HEK293T (cell line): ENCODE results near the gene TENM3.

ENCODE experiments used
- CTCF ChIA-PET: fragments of 350-600 bp; formaldehyde crosslinking; extraction: SDS; loops from one replicate; lab custom pipeline; 2021; ENCODE audit warnings: antibody characterized with exemption, inconsistent platforms; lab: Yijun Ruan, JAX
- POLR2A ChIA-PET: fragments of 350-600 bp; formaldehyde crosslinking; extraction: SDS; loops from one replicate; lab custom pipeline; 2020; ENCODE audit warnings: antibody characterized with exemption, inconsistent platforms; lab: Yijun Ruan, JAX
- DNase-seq: peaks from one replicate; pipeline ENCODE4 v3.0.0; 2012; ENCODE audit warnings: mixed read lengths; ENCODE audit errors: extremely low spot score
- ARNT ChIP-seq: fragments of 450-650 bp; IDR thresholded peaks from 2 replicates; pipeline ENCODE4 v1.6.1; 2017; ENCODE audit warnings: mild to moderate bottlenecking
- BHLHE40 ChIP-seq: fragments of 450-650 bp; IDR thresholded peaks from 2 replicates; pipeline ENCODE4 v1.6.1; 2016; ENCODE audit warnings: mild to moderate bottlenecking, moderate library complexity, borderline replicate concordance
- CTBP1 ChIP-seq: fragments of 450-650 bp; IDR thresholded peaks from 2 replicates; pipeline ENCODE4 v1.6.1; 2016; ENCODE audit warnings: borderline replicate concordance
- ELF4 ChIP-seq: fragments of 450-650 bp; IDR thresholded peaks from 2 replicates; pipeline ENCODE4 v1.6.1; 2017; ENCODE audit warnings: antibody characterized with exemption
- FOXA1 ChIP-seq: fragments of 450-650 bp; IDR thresholded peaks from 2 replicates; pipeline ENCODE4 v1.6.1; 2016; ENCODE audit warnings: mild to moderate bottlenecking
- FOXK2 ChIP-seq: fragments of 450-650 bp; IDR thresholded peaks from 2 replicates; pipeline ENCODE4 v1.6.1; 2016; ENCODE audit warnings: mild to moderate bottlenecking
- FOXM1 ChIP-seq: fragments of 450-650 bp; IDR thresholded peaks from 2 replicates; pipeline ENCODE4 v1.6.1; 2017; ENCODE audit warnings: mild to moderate bottlenecking, borderline replicate concordance
- HDGF ChIP-seq: fragments of 450-650 bp; IDR thresholded peaks from 2 replicates; pipeline ENCODE4 v1.6.1; 2017; ENCODE audit warnings: antibody characterized with exemption, borderline replicate concordance
- L3MBTL2 ChIP-seq: fragments of 450-650 bp; conservative IDR thresholded peaks from 2 replicates; pipeline ENCODE4 v1.6.1; 2016; ENCODE audit warnings: mild to moderate bottlenecking
- LEF1 ChIP-seq: fragments of 450-650 bp; IDR thresholded peaks from 2 replicates; pipeline ENCODE4 v1.6.1; 2017; ENCODE audit warnings: mild to moderate bottlenecking, borderline replicate concordance
- NFRKB ChIP-seq: fragments of 450-650 bp; IDR thresholded peaks from 2 replicates; pipeline ENCODE4 v1.6.1; 2016; ENCODE audit warnings: mild to moderate bottlenecking, moderate library complexity
- PKNOX1 ChIP-seq: fragments of 450-650 bp; IDR thresholded peaks from 2 replicates; pipeline ENCODE4 v1.6.1; 2016
- SP1 ChIP-seq: fragments of 450-650 bp; IDR thresholded peaks from 2 replicates; pipeline ENCODE4 v1.6.1; 2017
- SUZ12 ChIP-seq: fragments of 450-650 bp; IDR thresholded peaks from 2 replicates; pipeline ENCODE4 v1.6.1; 2016; ENCODE audit warnings: mild to moderate bottlenecking
- TARDBP ChIP-seq: fragments of 450-650 bp; IDR thresholded peaks from 2 replicates; pipeline ENCODE4 v1.6.1; 2016
- ZNF384 ChIP-seq: fragments of 450-650 bp; IDR thresholded peaks from 2 replicates; pipeline ENCODE4 v1.6.1; 2016

The TENM3 gene

DNA sequence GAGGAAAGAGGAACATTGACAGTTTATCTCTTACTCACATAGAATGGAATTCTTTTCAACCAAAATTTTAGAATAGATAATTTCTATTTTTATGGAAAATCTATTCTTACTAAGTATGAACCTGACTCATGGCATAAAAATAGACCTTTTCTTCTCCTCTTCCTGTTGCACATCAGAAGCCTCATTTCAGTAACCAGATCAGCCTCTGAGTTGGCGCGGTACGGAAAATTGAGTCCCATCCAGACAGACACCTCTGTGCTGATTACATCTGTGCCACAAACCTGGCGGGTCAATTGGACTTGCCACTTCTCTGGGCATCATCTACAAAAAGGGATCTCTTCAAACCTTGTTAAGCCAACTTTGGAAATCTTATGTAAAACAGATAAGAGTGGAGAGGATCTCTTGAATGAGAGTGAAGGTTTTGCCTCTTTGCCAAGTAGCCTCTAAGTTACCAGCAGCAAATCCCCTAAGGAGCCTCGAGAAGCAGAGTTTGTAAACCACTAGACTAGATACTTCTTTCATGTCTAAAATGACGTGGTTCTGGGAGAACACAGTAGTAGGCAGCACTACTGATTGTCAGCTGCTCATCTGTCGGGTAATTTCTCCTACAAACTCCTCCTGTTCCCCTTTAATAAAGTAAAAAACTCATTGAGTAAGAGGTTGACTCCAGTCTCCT, 37.4 kb downstream of the TENM3 start:
- CTCF ChIA-PET, result no interaction called here

DNA sequence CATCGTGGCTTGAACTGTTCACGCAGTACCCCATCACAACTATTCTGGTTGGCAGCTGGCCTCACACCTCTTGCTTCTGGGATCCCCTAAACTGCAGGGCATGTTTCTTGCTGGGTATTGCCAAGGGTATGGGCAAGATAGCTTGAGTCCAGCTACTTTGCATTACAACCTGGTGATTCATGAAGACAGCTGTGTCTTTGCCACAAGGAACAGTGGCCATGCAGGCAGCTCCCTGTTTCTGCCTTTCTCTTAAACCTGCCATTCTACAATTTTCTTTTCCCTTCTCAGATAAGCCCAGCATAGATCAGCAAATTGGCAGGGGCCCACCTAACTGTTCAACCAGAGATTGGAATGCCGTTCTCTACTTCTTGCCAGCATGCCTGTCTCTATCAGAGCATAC, 42.8 kb downstream of the TENM3 start:
- TF ChIP-seq FOXA1 (no peak), L3MBTL2 (no peak), CTBP1 (no peak), BHLHE40 (no peak), HDGF (no peak), TARDBP (no peak), FOXK2 (no peak)
- CTCF ChIA-PET, result interaction anchor here (0.6 to 1.2 kb wide), 3 partner anchors 22 to 520 kb away, joined by 3 to 6 read pairs (median 4); no protein-coding TSS in a partner anchor
- POLR2A ChIA-PET, result no interaction called here
- no peak for DNase-seq

More for the DNA sequence above, 37.4 kb downstream of the TENM3 start:
- TF ChIP-seq FOXK2, result no peak
- TF ChIP-seq PKNOX1, result no peak
- TF ChIP-seq TARDBP, result no peak
- no peak for TF ChIP-seq LEF1
- no peak for TF ChIP-seq FOXA1
- TF ChIP-seq ZNF384, result no peak
- no peak for TF ChIP-seq HDGF
- POLR2A ChIA-PET, result no interaction called here
- no peak for DNase-seq

GRCh38 chr4:182286931-182287330, 43.7 kb downstream of the TENM3 start:
- no peak for TF ChIP-seq PKNOX1
- TF ChIP-seq FOXM1, result no peak
- no peak for TF ChIP-seq HDGF
- TF ChIP-seq LEF1, result no peak
- TF ChIP-seq FOXA1, result no peak
- CTCF ChIA-PET, result no interaction called here
- POLR2A ChIA-PET, result no interaction called here
- DNase-seq, result no peak

DNA sequence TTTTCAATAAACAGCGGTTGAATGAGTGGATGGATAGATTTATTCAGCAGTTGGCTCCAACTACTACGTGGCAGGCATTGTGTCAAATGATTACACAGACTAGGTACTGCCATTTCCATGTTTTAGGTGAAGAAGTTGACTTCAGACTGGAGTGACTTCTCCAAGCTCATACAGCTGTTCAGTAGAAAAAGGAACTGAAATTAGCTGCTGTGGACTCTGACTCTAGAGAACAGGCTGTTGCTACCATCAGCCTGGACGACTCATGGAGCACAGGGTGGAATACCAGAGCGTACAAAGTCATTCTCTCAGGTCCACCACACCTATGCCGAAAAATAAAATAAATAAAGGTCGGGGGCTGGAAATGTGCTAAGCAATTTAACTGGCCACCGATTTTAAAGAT, 45.3 kb downstream of the TENM3 start:
- ChIA-PET CTCF (no interaction called here), POLR2A (no interaction called here)
- TF ChIP-seq SUZ12 (no peak), FOXA1 (no peak), FOXM1 (no peak), HDGF (no peak), BHLHE40 (no peak), NFRKB (no peak), SP1 (no peak), ELF4 (no peak), TARDBP (no peak), ARNT (no peak), FOXK2 (no peak), PKNOX1 (no peak), CTBP1 (no peak), ZNF384 (no peak), LEF1 (no peak), L3MBTL2 (no peak)
- DNase-seq, result no peak

DNA sequence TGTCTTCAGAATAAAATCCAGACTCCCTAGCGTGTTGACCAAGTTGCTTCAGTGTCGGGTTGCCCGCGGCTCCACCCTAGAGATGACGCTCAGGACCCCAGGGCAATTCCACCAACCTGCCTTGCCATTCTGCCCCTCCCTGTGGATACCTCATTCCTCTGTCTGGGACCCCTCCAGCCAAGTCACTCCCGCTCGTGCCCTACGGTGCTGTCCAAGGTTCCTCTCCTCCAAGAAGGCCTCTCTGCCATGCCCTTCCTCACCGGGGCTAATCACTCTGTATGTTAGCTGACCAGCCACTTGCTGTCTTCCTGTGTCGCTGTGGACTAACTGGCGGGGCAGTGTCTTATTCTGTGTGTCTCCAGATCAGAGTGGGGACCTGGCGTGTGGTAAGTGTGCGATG, 46.6 kb downstream of the TENM3 start:
- TF ChIP-seq FOXK2 (no peak), NFRKB (no peak), ZNF384 (no peak)
- CTCF ChIA-PET, result interaction anchor here (0.7 kb wide), 1 partner anchor 967 kb away, joined by 4 read pairs; no protein-coding TSS in a partner anchor
- POLR2A ChIA-PET, result no interaction called here
- no peak for DNase-seq

DNA sequence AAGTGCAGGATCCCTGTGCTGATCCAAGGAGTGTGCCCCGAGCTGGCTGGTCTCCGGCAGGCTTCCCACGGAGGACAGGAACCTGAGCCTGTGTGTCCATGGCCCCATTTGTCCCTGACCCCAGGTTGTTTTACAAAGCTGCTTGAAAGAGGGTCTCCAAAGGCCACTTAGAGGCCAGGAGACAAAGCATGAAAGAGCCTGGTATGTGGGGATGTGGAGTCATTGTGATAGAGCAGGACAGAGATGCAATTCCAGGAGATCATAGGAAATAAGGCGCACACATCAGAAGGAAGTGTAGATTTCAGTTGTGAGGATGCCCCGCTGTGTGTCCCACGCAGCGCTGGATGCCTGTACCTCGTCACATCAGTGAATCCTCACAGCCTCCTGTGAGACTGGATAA, 48.0 kb downstream of the TENM3 start:
- CTCF ChIA-PET, result no interaction called here
- POLR2A ChIA-PET, result no interaction called here
- no peak for DNase-seq
- no peak for TF ChIP-seq ARNT
- no peak for TF ChIP-seq NFRKB
- TF ChIP-seq ZNF384, result no peak
- TF ChIP-seq CTBP1, result no peak
- no peak for TF ChIP-seq L3MBTL2
- no peak for TF ChIP-seq FOXK2

GRCh38 chr4:182291597-182292270, 48.5 kb downstream of the TENM3 start:
- no peak for DNase-seq
- ChIA-PET POLR2A (no interaction called here), CTCF (no interaction called here)
- no peak for TF ChIP-seq L3MBTL2
- no peak for TF ChIP-seq PKNOX1
- no peak for TF ChIP-seq ZNF384
- no peak for TF ChIP-seq SUZ12
- TF ChIP-seq ARNT, result no peak
- TF ChIP-seq NFRKB, result no peak
- TF ChIP-seq FOXM1, result no peak
- no peak for TF ChIP-seq SP1
- TF ChIP-seq TARDBP, result no peak
- TF ChIP-seq FOXK2, result no peak
- TF ChIP-seq ELF4, result no peak
- TF ChIP-seq FOXA1, result no peak
- TF ChIP-seq HDGF, result no peak
- TF ChIP-seq LEF1, result no peak
- TF ChIP-seq BHLHE40, result no peak
- no peak for TF ChIP-seq CTBP1
